Muscle layer of colon (tissue), 2 donors: ENCODE results near the gene ACE.
"Not testable (repeated sequence)": the region's sequence is repeated elsewhere in the genome, so short reads cannot be mapped to it uniquely, and the experiment has no call there.

Experiments
- H3K27ac ChIP-seq: one replicate; pipeline ENCODE4 v1.7.0; 2013; ENCODE audit warnings: low read depth, mild to moderate bottlenecking, low read length, moderate library complexity
- H3K27me3 ChIP-seq, 2 donors: one replicate each; pipeline ENCODE4 v1.7.0; 2013; ENCODE audit warnings: low read length in 2 of 2, mild to moderate bottlenecking in 2 of 2; ENCODE audit not compliant: insufficient read depth in 2 of 2, control insufficient read depth in 1 of 2
- H3K36me3 ChIP-seq: one replicate; pipeline ENCODE4 v1.7.0; 2013; ENCODE audit warnings: mild to moderate bottlenecking, low read length; ENCODE audit not compliant: insufficient read depth
- H3K4me1 ChIP-seq: one replicate; pipeline ENCODE4 v1.7.0; 2013; ENCODE audit warnings: mild to moderate bottlenecking, low read length; ENCODE audit not compliant: insufficient read depth
- H3K4me3 ChIP-seq, 2 donors: one replicate each; pipeline ENCODE4 v1.7.0; 2013; ENCODE audit warnings: low read length in 2 of 2, low read depth in 1 of 2, mild to moderate bottlenecking in 1 of 2, moderate library complexity in 1 of 2
- H3K9ac ChIP-seq: one replicate; pipeline ENCODE4 v1.7.0; 2013; ENCODE audit warnings: low read length
- H3K9me3 ChIP-seq: one replicate; pipeline ENCODE4 v1.7.0; 2013; ENCODE audit warnings: mild to moderate bottlenecking, low read length
- donor health status: abdominal sarcoma.
- donor health status: Adenocarcinoma of cecum.

Gene ACE

GRCh38 chr17:63445954-63446752, 30.7 kb upstream of the ACE start, which contains the start of gene CYB561:
CYB561 (minus strand) TSS chr17:63446306; CDS start chr17:63437547, 8,759 bp downstream.
- Histone ChIP-seq H3K9ac (no peak within 1 kb of the TSS), H3K36me3 (no peaks in the 10 kb centered on the region), H3K27ac (peak within 1 kb of the TSS; percentile 68), H3K4me1 (peaks cover 12% of the 10 kb centered on the region), H3K27me3 (no peaks in the 10 kb centered on the region), H3K9me3 (no peaks in the 10 kb centered on the region), H3K4me3 (peak within 1 kb of the TSS; percentile 55 to 77)

- Histone ChIP-seq H3K27ac (peak overlapping the region; percentile 19), H3K36me3 (no peaks in the 10 kb centered on the region), H3K4me1 (peaks cover 12% of the 10 kb centered on the region), H3K4me3 (peak overlapping the region; percentile 55 to 77), H3K9ac (no peak overlapping the region), H3K9me3 (no peaks in the 10 kb centered on the region), H3K27me3 (no peaks in the 10 kb centered on the region)
These were observed 29.9 kb upstream of the ACE start for GRCh38 chr17:63446753-63447470.

GRCh38 chr17:63447471-63448009, 29.3 kb upstream of the ACE start:
- peak overlapping the region in 1 of 2 donors; percentile 55 for H3K4me3 ChIP-seq
- H3K27ac ChIP-seq, result no peak overlapping the region
- no peaks in the 10 kb centered on the region for H3K27me3 ChIP-seq
- no peaks in the 10 kb centered on the region for H3K36me3 ChIP-seq
- H3K9me3 ChIP-seq, result no peaks in the 10 kb centered on the region
- H3K4me1 ChIP-seq, result peaks cover 12% of the 10 kb centered on the region
- H3K9ac ChIP-seq, result no peak overlapping the region

GRCh38 chr17:63448655-63449054, 28.2 kb upstream of the ACE start:
- no peaks in the 10 kb centered on the region for H3K36me3 ChIP-seq
- no peaks in the 10 kb centered on the region for H3K9me3 ChIP-seq
- no peaks in the 10 kb centered on the region for H3K27me3 ChIP-seq
- no peak overlapping the region for H3K4me3 ChIP-seq
- H3K9ac ChIP-seq, result no peak overlapping the region
- H3K27ac ChIP-seq, result no peak overlapping the region
- peaks cover 12% of the 10 kb centered on the region for H3K4me1 ChIP-seq

GRCh38 chr17:63450551-63450950, 26.3 kb upstream of the ACE start:
- Histone ChIP-seq H3K27me3 (no peaks in the 10 kb centered on the region), H3K9ac (no peak overlapping the region), H3K4me1 (peaks cover 12% of the 10 kb centered on the region), H3K4me3 (no peak overlapping the region), H3K27ac (no peak overlapping the region), H3K9me3 (no peaks in the 10 kb centered on the region), H3K36me3 (no peaks in the 10 kb centered on the region)

GRCh38 chr17:63451150-63451549, 25.7 kb upstream of the ACE start:
- H3K27ac ChIP-seq, result no peak overlapping the region
- no peaks in the 10 kb centered on the region for H3K27me3 ChIP-seq
- H3K9me3 ChIP-seq, result no peaks in the 10 kb centered on the region
- H3K36me3 ChIP-seq, result no peaks in the 10 kb centered on the region
- H3K9ac ChIP-seq, result no peak overlapping the region
- H3K4me3 ChIP-seq, result no peak overlapping the region
- peaks cover 12% of the 10 kb centered on the region for H3K4me1 ChIP-seq

GRCh38 chr17:63452046-63452961, 24.6 kb upstream of the ACE start:
- Histone ChIP-seq H3K9me3 (no peaks in the 10 kb centered on the region), H3K36me3 (no peaks in the 10 kb centered on the region), H3K9ac (no peak overlapping the region), H3K4me3 (no peak overlapping the region), H3K27me3 (no peaks in the 10 kb centered on the region), H3K4me1 (peaks cover 8% of the 10 kb centered on the region), H3K27ac (no peak overlapping the region)

- H3K9me3 ChIP-seq, result no peaks in the 10 kb centered on the region
- H3K4me3 ChIP-seq, result no peak overlapping the region
- H3K4me1 ChIP-seq, result peaks cover under 1% of the 10 kb centered on the region
- H3K9ac ChIP-seq, result no peak overlapping the region
- no peaks in the 10 kb centered on the region for H3K36me3 ChIP-seq
- H3K27ac ChIP-seq, result no peak overlapping the region
- no peaks in the 10 kb centered on the region for H3K27me3 ChIP-seq
These were observed 23.8 kb upstream of the ACE start for GRCh38 chr17:63452962-63453551.

GRCh38 chr17:63454357-63454756, 22.5 kb upstream of the ACE start:
- not testable (repeated sequence) for H3K27me3 ChIP-seq, H3K9me3 ChIP-seq, H3K27ac ChIP-seq, H3K4me1 ChIP-seq, H3K4me3 ChIP-seq, H3K9ac ChIP-seq, H3K36me3 ChIP-seq

GRCh38 chr17:63454915-63455314, 21.9 kb upstream of the ACE start:
- no peak overlapping the region for H3K27ac ChIP-seq
- no peak overlapping the region for H3K4me3 ChIP-seq
- no peaks in the 10 kb centered on the region for H3K4me1 ChIP-seq
- no peaks in the 10 kb centered on the region for H3K27me3 ChIP-seq
- H3K9me3 ChIP-seq, result no peaks in the 10 kb centered on the region
- no peaks in the 10 kb centered on the region for H3K36me3 ChIP-seq
- H3K9ac ChIP-seq, result no peak overlapping the region
